ENCODE measurements around the gene VWA1.
"Not testable (repeated sequence)": the region's sequence is repeated elsewhere in the genome, so short reads cannot be mapped to it uniquely, and the experiment has no call there.

VWA1 gene

DNA sequence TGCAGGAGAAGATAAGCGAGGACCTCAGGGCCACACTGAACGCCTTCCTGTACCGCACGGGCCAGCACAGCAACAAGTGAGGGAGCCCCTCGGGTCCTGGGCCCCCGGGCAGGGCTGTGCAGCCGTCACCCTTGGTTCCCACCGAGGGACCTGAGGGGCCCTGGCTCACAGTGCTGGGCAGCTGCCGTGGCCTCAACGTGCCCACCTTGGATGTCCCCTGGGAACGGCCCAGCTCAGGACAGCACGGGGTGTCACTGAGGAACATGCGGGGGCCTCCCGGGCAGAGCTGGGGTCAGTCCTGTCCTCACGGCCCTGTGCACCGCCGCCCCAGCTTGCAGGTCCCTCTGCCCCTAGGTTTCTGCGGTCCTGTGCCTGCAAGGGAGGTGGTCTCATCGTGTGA, 23.7 kb downstream of the VWA1 start:
- H3K36me3 ChIP-seq (ENCODE audit: control insufficient read depth in 4 of 4, insufficient read depth in 4 of 4, low read length in 3 of 4); POLR2A ChIA-PET; H3K27me3 ChIP-seq (replicated peaks in 2 of 5; ENCODE audit: control insufficient read depth in 4 of 5, insufficient read depth in 5 of 5, low read length in 4 of 5); H3K4me3 ChIP-seq (ENCODE audit: control insufficient read depth in 1 of 7, extremely low read depth in 1 of 7, insufficient read depth in 4 of 7, low read depth in 2 of 7, low read length in 6 of 7); H3K9me3 ChIP-seq (ENCODE audit: control extremely low read depth in 1 of 5, control insufficient read depth in 4 of 5, insufficient read depth in 2 of 5, low read depth in 1 of 5, low read length in 4 of 5); CTCF ChIA-PET; DNase-seq; H3K27ac ChIP-seq (ENCODE audit: insufficient read depth in 1 of 2, low read depth in 1 of 2, low read length in 2 of 2, poor library complexity in 1 of 2, severe bottlenecking in 2 of 2): not testable (repeated sequence)
- 96% methylated on average over 4 of the region's 19 CpGs for WGBS (ENCODE audit: insufficient coverage)
- peaks cover 0 to 21% (median 9%) of the 10 kb centered on the region in 4 experiments for H3K4me1 ChIP-seq (ENCODE audit: control extremely low read depth in 1 of 4, control insufficient read depth in 4 of 4, insufficient read depth in 4 of 4, low read length in 3 of 4)

DNA sequence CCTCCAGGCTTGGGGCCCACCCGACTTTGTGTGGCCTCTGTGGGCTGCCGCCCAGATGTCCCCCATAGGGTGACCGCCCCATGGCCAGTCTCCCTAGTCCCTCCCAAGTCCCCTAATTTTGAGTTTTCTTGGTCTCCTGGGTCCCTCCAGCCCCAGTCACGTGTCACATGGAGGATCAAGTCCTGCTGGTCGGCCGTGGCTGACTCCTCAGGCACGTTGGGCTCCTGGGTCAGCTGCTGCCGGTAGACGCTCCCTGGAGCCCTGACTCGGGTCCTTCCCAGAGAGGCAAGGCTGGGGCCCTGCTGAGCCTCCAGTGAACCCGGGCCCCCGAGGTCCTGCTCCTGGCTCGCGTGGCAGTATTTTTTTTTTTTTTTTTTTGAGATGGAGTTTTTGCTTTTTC, 24.2 kb downstream of the VWA1 start:
- DNase-seq; CTCF ChIA-PET; H3K27ac ChIP-seq (ENCODE audit: insufficient read depth in 1 of 2, low read depth in 1 of 2, low read length in 2 of 2, poor library complexity in 1 of 2, severe bottlenecking in 2 of 2); H3K9me3 ChIP-seq (ENCODE audit: control extremely low read depth in 1 of 5, control insufficient read depth in 4 of 5, insufficient read depth in 2 of 5, low read depth in 1 of 5, low read length in 4 of 5); H3K27me3 ChIP-seq (replicated peaks in 2 of 5; ENCODE audit: control insufficient read depth in 4 of 5, insufficient read depth in 5 of 5, low read length in 4 of 5); POLR2A ChIA-PET; H3K4me3 ChIP-seq (ENCODE audit: control insufficient read depth in 1 of 7, extremely low read depth in 1 of 7, insufficient read depth in 4 of 7, low read depth in 2 of 7, low read length in 6 of 7); H3K36me3 ChIP-seq (ENCODE audit: control insufficient read depth in 4 of 4, insufficient read depth in 4 of 4, low read length in 3 of 4): not testable (repeated sequence)
- WGBS (ENCODE audit: insufficient coverage): 94% methylated on average over 8 of the region's 14 CpGs
- H3K4me1 ChIP-seq (ENCODE audit: control extremely low read depth in 1 of 4, control insufficient read depth in 4 of 4, insufficient read depth in 4 of 4, low read length in 3 of 4): peaks cover 0 to 21% (median 9%) of the 10 kb centered on the region in 4 experiments

DNA sequence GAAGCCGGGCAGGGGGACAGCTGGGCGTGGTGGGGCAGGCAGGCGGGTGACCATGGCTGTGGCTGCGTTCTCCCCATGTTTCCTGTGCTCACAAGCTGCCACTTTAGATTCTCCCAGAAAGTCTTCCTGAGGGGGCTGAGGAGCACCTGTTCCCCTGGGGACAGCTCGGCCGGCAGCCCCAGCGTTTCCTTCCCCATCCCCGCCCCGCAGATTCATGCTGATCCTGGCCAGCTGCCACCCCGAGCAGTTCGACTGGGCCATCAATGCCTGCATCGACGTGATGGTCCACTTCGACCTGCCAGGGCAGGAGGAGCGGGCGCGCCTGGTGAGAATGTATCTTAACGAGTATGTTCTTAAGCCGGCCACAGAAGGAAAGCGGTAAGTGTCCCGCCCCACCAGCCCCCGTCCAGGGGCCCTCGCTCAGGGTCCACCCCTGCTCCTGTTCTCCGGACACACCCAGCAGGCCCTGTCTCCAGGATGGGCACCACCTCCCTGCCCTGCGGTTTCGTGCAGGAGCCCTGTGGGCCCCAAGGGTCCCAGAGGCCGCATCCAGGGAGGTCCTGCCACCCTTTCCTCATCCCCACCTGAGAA, 25.1 kb downstream of the VWA1 start:
- ChIA-PET POLR2A (no interaction called here), CTCF (interaction anchor here (0.8 kb wide), 1 partner anchor 9 kb away, joined by 5 read pairs; no protein-coding TSS in a partner anchor)
- 27% methylated on average over 25 of the region's 27 CpGs for WGBS (ENCODE audit: insufficient coverage)
- DNase-seq: peak in 1 of 3 donors; percentile 31
- Histone ChIP-seq H3K27ac (ENCODE audit: insufficient read depth in 1 of 2, low read depth in 1 of 2, low read length in 2 of 2, poor library complexity in 1 of 2, severe bottlenecking in 2 of 2) (no peak overlapping the region), H3K36me3 (ENCODE audit: control insufficient read depth in 4 of 4, insufficient read depth in 4 of 4, low read length in 3 of 4) (no peaks in the 10 kb centered on the region), H3K27me3 (replicated peaks in 2 of 5; ENCODE audit: control insufficient read depth in 4 of 5, insufficient read depth in 5 of 5, low read length in 4 of 5) (peaks cover 0 to 2% (median 0%) of the 10 kb centered on the region in 5 experiments), H3K9me3 (ENCODE audit: control extremely low read depth in 1 of 5, control insufficient read depth in 4 of 5, insufficient read depth in 2 of 5, low read depth in 1 of 5, low read length in 4 of 5) (no peaks in the 10 kb centered on the region), H3K4me3 (ENCODE audit: control insufficient read depth in 1 of 7, extremely low read depth in 1 of 7, insufficient read depth in 4 of 7, low read depth in 2 of 7, low read length in 6 of 7) (peak overlapping the region in 1 of 7 experiments; percentile 7), H3K4me1 (ENCODE audit: control extremely low read depth in 1 of 4, control insufficient read depth in 4 of 4, insufficient read depth in 4 of 4, low read length in 3 of 4) (peaks cover 0 to 21% (median 9%) of the 10 kb centered on the region in 4 experiments)

DNA sequence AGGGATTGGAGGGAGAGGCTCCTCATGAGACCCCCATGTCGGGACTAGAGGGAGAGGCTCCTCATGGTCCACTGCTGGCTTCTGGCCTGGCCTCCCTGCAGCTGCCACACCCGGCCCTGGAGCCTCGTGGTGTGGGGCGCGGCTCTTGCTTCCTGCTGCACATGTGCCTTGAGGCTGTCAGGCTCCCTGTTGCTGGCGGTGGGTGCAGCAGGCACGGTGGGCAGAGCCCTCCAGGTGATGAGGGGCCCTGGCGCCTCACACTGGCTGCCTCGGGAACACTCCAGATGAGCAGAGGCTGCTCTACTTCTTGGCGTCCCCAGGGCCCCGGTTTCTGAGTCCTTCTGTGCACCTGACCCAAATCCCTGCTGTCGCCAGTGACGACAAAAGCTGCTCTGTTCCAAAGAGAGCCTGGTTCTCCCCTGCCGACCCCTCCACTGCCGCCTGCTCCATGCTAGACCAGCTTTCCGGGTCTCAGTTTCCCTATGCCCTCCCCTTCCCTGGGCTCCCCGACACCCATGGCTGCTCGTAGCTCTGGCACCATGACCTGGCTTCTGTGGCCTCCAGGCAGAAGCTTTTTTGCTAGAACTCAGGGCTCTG, 26.3 kb downstream of the VWA1 start:
- H3K4me1 ChIP-seq (ENCODE audit: control extremely low read depth in 1 of 4, control insufficient read depth in 4 of 4, insufficient read depth in 4 of 4, low read length in 3 of 4): peaks cover 0 to 21% (median 9%) of the 10 kb centered on the region in 4 experiments
- CTCF ChIA-PET: interaction anchor here (0.8 to 1.5 kb wide), 2 partner anchors 21 to 43 kb away, joined by 3 to 5 read pairs; no protein-coding TSS in a partner anchor
- peak in 1 of 3 donors; percentile 30 for DNase-seq
- POLR2A ChIA-PET: no interaction called here
- 73% methylated on average over 17 of the region's 18 CpGs for WGBS (ENCODE audit: insufficient coverage)
- H3K27ac ChIP-seq (ENCODE audit: insufficient read depth in 1 of 2, low read depth in 1 of 2, low read length in 2 of 2, poor library complexity in 1 of 2, severe bottlenecking in 2 of 2): no peak overlapping the region
- H3K27me3 ChIP-seq (replicated peaks in 2 of 5; ENCODE audit: control insufficient read depth in 4 of 5, insufficient read depth in 5 of 5, low read length in 4 of 5): peaks cover 0 to 2% (median 0%) of the 10 kb centered on the region in 5 experiments
- H3K4me3 ChIP-seq (ENCODE audit: control insufficient read depth in 1 of 7, extremely low read depth in 1 of 7, insufficient read depth in 4 of 7, low read depth in 2 of 7, low read length in 6 of 7): no peak overlapping the region
- H3K9me3 ChIP-seq (ENCODE audit: control extremely low read depth in 1 of 5, control insufficient read depth in 4 of 5, insufficient read depth in 2 of 5, low read depth in 1 of 5, low read length in 4 of 5): no peaks in the 10 kb centered on the region
- no peaks in the 10 kb centered on the region for H3K36me3 ChIP-seq (ENCODE audit: control insufficient read depth in 4 of 4, insufficient read depth in 4 of 4, low read length in 3 of 4)

DNA sequence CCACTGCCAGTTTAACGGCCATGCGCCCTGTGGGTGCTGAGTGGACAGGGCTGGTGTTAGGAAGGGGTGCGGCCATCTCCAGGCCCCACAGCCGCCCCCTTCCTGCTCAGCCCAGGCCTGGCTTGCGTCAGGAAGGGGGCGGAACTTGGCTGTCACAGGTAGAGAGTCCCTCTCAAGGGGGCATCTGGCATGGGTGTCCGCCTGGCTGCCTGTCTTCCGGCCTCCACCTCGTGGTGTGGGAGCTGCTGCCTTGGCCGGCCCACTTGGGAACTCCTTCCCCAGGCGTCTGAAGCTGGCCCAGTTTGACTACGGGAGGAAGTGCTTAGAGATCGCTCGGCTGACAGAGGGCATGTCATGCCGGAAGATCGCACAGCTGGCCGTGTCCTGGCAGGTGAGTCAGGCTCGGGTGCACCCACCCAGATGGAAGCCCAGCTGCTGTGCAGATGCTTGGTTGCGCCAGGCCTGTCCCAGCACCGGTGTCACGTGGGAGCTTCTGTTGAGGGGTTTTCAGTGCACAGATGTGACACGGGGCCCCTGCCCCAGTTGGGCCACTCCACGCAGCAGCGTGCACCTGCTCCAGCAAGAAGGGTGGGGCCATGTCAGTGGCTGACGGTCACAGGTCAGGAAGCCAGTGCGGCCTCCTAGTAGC, 27.0 kb downstream of the VWA1 start:
- DNase-seq: peak in 2 of 3 donors; percentile 47 to 66
- Histone ChIP-seq H3K9me3 (ENCODE audit: control extremely low read depth in 1 of 5, control insufficient read depth in 4 of 5, insufficient read depth in 2 of 5, low read depth in 1 of 5, low read length in 4 of 5) (no peaks in the 10 kb centered on the region), H3K27ac (ENCODE audit: insufficient read depth in 1 of 2, low read depth in 1 of 2, low read length in 2 of 2, poor library complexity in 1 of 2, severe bottlenecking in 2 of 2) (no peak overlapping the region), H3K27me3 (replicated peaks in 2 of 5; ENCODE audit: control insufficient read depth in 4 of 5, insufficient read depth in 5 of 5, low read length in 4 of 5) (peaks cover 0 to 2% (median 0%) of the 10 kb centered on the region in 5 experiments), H3K4me1 (ENCODE audit: control extremely low read depth in 1 of 4, control insufficient read depth in 4 of 4, insufficient read depth in 4 of 4, low read length in 3 of 4) (peaks cover 0 to 21% (median 9%) of the 10 kb centered on the region in 4 experiments), H3K4me3 (ENCODE audit: control insufficient read depth in 1 of 7, extremely low read depth in 1 of 7, insufficient read depth in 4 of 7, low read depth in 2 of 7, low read length in 6 of 7) (peak overlapping the region in 1 of 7 experiments; percentile 16), H3K36me3 (ENCODE audit: control insufficient read depth in 4 of 4, insufficient read depth in 4 of 4, low read length in 3 of 4) (no peaks in the 10 kb centered on the region)
- WGBS (ENCODE audit: insufficient coverage): 83% methylated on average over 23 of the region's 26 CpGs
- ChIA-PET CTCF (interaction anchor here (0.8 to 2.1 kb wide), 3 partner anchors 21 to 42 kb away, joined by 3 to 8 read pairs (median 5); no protein-coding TSS in a partner anchor), POLR2A (no interaction called here)

DNA sequence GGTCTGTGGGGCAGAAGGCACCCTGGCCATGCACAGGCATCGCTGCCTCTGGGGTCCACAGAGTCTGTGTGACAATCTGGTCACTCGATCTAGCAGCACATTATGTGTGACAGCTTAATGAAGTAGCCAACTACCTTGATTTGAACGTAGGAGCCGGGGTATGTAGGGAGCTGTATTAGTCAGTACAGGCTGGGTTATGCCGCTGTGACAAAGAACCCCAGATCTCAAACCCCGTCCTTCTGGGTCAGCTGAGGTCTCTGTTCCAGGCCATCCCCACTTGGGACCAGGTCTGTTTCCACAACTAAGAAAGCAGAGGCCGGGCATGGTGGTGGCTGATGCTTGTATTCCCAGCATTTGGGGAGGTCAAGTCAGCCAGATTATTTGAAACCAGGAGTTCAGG, 27.8 kb downstream of the VWA1 start:
- no peak overlapping the region for H3K27ac ChIP-seq (ENCODE audit: insufficient read depth in 1 of 2, low read depth in 1 of 2, low read length in 2 of 2, poor library complexity in 1 of 2, severe bottlenecking in 2 of 2)
- peaks cover 0 to 21% (median 9%) of the 10 kb centered on the region in 4 experiments for H3K4me1 ChIP-seq (ENCODE audit: control extremely low read depth in 1 of 4, control insufficient read depth in 4 of 4, insufficient read depth in 4 of 4, low read length in 3 of 4)
- POLR2A ChIA-PET: interaction anchor here (0.6 kb wide), 1 partner anchor 13 kb away, joined by 3 read pairs; no protein-coding TSS in a partner anchor
- WGBS (ENCODE audit: insufficient coverage): 100% methylated on average over 4 of the region's 7 CpGs
- H3K36me3 ChIP-seq (ENCODE audit: control insufficient read depth in 4 of 4, insufficient read depth in 4 of 4, low read length in 3 of 4): no peaks in the 10 kb centered on the region
- H3K27me3 ChIP-seq (replicated peaks in 2 of 5; ENCODE audit: control insufficient read depth in 4 of 5, insufficient read depth in 5 of 5, low read length in 4 of 5): peaks cover 0 to 2% (median 0%) of the 10 kb centered on the region in 5 experiments
- no peak for DNase-seq
- no peaks in the 10 kb centered on the region for H3K9me3 ChIP-seq (ENCODE audit: control extremely low read depth in 1 of 5, control insufficient read depth in 4 of 5, insufficient read depth in 2 of 5, low read depth in 1 of 5, low read length in 4 of 5)
- H3K4me3 ChIP-seq (ENCODE audit: control insufficient read depth in 1 of 7, extremely low read depth in 1 of 7, insufficient read depth in 4 of 7, low read depth in 2 of 7, low read length in 6 of 7): no peak overlapping the region
- CTCF ChIA-PET: interaction anchor here (1.5 to 2.1 kb wide), 2 partner anchors 22 to 42 kb away, joined by 5 to 8 read pairs; no protein-coding TSS in a partner anchor

Data from common myeloid progenitor, CD34-positive (primary cell).